ENCODE data around the gene GYG2.

The GYG2 gene

DNA sequence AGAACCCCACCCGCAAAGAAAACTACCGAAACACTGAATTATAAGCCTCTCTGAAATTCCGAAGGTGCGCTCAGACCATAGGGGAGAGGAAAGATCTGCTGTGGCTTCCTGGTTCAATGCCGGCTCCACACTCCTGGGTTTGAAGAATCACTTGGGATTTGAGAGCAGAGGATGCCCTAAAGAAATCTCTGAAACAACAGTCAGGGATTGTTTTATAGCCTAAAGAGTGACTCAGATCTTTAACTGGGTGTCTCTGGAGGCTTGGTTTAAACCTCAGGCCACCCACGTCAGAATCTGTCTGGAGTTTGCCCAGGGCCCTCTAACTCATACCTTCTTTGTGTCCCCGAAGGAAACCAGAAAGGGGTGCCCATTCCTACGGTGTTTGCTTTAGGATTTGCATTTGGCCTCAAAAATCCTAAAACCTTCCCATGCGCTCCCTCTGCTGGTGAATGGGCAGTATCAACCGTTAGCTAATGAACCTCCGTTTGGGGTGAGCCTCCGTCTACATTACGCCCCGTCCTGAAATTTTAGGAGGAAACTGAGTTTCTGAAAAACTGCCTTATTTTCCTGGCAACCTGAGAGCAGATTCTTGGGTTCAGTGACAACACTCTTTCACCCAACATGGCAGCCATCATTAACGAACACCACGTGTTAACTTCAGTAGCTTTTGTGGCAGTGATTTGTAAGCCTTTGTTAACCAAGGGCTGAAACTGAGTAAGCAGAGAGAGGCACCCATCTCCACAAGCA lies 16.4 kb upstream of the GYG2 start:
- peak; percentile 4 to 5 for DNase-seq (ENCODE audit: low read depth in 2 of 2)

GRCh38 chrX:2817036-2817435 lies 11.7 kb upstream of the GYG2 start:
- DNase-seq (ENCODE audit: low read depth in 2 of 2), result no peak

DNA sequence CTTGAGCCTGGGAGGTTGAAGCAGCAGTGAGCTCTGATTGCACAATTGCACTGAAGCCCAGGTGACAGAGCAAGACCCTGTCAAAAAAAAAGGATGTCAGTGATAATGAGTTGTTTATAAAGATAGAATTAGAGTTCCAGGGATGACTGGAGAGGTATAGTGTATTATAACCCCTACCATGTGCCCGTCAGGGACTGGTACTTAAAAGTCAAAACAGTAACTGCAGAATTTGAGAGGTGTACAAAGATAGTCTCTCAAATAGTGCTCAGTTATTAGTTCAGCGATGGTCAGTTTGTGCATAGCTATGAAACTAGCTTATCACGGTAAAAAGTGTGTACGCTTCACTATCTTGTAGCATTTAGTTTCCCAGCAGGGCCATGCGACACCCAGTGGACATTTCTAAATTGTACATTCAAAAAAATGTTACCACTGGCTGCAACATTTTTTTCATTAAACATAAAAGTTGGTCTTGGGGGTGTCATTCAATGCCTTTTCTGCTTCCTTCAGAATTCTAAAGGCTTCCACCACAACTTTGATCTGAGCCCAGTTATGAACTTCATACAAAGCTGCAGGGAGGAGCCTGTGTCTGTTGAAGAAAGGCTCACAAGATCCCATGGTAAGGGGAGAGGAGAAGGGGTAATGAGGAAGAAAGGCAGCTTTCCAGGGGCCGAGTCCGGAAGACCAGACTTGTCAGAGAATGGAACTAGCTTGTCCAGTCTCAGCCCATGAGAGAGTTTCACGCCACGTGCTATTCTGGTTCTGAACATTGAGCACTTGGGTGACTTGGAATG lies 9.2 kb upstream of the GYG2 start:
- no peak for DNase-seq (ENCODE audit: low read depth in 2 of 2)

GRCh38 chrX:2820136-2820771 lies 8.5 kb upstream of the GYG2 start:
- no peak for DNase-seq (ENCODE audit: low read depth in 2 of 2)

- DNase-seq (ENCODE audit: low read depth in 2 of 2), result no peak
Observed at GRCh38 chrX:2823795-2824386, 4.8 kb upstream of the GYG2 start.

DNA sequence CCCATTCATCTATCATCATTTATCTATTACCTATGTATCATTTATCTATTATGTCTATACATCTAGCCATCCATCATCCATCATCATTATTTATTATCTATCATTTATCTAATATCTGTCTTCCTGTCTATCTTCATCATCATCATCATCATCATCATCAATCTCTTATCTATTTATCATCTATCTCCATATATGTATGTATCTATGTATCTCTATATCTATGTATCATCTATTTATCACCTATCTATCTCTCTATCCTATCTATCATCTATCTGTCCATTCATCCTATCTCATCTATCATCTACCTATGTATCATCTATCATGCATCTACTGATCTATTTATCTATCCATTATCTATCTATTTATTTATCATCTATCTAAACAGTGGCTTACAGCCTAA lies 3.8 kb upstream of the GYG2 start:
- DNase-seq (ENCODE audit: low read depth in 2 of 2), result no peak

DNA sequence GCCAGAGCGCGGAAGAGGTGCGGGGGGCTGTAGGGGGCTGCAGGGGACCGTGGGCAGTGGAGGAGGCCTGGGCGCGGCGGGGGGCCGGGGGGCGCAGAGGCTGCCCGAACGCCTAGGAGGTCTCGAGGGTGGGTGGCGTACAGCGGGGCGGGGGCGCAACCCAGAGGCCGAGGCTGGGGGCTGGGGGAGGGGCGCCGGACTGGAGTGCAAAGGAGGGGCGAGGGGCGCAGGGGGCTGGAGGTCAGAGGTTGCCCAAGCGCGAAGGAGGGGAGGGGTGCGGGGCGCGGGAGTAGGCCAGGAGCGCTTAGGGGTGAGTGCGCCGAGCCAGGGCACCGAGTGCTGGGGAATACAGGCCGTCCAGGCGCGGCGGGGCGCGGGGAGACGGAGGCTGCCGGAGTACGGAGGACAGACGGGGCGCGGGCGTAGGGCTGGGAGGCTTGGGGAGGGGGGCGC lies 255 bp downstream of the GYG2 start:
- no peak for DNase-seq (ENCODE audit: low read depth in 2 of 2)

DNA sequence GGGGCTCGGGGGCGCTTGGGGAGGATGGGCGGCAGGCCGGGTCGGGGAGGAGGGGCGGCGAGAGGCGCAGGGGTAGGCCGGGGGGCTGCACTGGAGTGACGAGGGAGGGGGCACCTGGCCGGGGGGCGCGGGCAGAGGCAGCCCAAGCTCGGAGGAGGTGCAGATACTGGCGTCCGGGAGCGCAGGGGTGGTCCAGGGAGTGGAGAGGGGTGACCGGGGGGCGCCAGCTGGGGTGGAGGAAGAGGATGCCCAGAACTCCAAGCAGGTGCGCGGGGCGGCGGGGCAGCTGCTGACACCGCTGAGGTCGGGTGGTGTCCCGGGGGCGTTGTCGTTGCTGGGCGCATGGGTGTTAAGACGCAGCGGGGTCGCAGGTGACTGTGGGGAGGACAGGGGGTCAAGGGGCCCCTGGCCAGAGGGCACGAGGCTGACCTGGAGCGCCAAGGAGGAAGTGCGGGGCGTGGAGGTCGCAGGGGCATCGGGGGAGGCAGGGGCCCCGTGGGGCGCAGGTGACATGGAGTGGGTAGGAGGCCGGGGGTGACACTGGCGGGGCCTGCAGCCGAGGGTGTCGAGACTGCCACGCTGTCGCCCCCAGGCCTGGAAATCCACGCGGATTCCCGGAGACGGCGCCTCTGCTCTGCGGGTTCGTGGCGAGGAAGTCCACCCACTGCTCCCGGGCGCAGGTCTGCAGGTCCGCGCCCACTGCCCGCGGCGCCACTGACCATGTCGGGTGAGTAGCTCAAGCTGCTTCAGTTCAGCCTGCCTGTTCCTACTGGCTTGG lies 928 bp downstream of the GYG2 start:
- DNase-seq (ENCODE audit: low read depth in 2 of 2), result no peak

DNA sequence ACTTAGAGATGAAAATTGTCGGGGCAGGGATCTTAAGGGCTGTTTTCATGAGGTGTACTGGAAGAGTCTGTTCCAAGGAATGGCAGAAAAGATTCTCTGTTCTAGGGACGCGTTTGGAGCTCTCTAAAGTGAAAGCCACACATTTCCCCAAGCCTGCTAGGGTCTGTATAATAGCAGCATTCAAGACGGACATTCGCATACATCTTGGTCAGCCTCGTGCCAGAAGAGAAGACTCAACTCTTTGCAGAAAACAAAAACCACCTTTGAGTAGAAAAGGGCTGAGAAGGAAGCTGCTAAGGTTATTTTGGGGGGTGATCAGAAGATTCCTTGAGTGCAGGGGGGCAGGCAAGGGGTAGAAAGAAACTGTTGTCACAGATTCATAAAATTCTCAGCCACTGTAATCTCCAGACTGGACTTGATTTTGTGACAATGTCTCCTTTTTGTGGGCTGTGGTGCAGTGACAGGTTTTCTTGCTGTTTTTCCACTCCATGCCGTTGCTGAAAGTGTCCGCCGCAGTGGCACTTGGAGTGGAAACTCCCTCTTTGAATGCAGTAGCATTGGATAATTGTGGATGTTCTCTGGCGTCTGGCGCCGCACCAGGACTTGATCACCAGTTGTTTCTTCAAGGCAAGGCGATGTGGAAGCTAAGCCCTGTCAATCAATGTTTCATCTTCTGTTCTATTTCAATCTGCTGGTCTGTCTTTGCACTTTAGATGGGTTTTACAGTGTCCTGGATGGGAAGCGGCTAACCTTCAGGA lies 2.9 kb downstream of the GYG2 start:
- DNase-seq (ENCODE audit: low read depth in 2 of 2), result no peak

GRCh38 chrX:2837961-2838360 lies 9.2 kb downstream of the GYG2 start:
- no peak for DNase-seq (ENCODE audit: low read depth in 2 of 2)

DNA sequence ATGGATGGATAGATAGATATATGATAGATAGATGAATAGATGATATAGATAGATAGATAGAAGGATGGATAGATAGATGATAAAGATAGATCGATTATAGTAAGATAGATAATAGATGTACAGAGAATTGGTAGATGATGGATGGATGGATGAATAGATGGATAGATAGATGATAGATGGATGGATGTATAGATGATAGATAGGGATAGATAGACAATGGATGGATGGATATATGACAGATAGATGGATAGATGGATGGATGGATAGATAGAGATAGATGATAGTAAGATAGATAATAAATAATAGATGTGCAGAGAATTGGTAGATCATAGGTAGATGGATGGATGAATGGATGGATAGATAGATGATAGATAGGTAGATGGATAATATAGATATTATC lies 12.2 kb downstream of the GYG2 start:
- DNase-seq (ENCODE audit: low read depth in 2 of 2), result no peak

DNA sequence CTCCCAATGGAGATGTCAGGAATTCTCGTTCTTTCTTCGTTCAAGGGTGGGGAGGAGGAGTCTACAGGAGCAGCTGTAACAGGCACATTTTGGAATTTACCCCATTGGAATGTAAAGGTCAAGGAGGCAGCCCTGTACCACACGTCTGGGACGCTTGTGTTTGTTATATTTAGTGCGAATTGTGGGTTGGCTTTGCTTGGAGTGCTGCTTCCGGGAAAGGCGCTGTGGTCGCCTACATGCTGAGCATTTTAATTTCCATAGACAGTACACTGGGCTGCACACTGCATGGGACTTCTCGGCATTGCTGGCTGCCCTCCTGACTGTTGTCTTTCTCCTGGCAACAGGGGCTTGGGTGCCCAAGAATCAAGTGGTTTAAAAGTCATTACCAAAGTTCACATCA lies 12.8 kb downstream of the GYG2 start:
- DNase-seq (ENCODE audit: low read depth in 2 of 2), result no peak

DNA sequence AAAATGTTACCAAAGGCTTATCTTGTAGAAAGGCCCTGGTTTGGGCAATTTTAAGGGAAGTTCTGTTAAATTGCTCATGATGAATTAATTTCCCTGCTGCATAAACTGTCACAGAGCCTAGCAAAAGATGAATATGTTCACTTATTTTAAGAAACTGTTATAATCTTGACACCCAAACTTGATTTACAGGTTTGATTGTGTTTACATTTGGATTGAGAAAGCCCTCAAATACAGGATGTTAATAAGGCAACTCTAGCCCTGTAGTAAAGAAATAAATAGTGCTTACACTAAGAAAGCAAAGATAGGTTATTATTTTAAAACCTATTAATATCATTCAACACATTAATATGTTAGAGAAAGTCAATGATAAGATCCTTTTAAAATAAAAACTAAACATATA lies 18.3 kb downstream of the GYG2 start:
- no peak for DNase-seq (ENCODE audit: low read depth in 2 of 2)

GRCh38 chrX:2848871-2849301 lies 20.2 kb downstream of the GYG2 start:
- DNase-seq (ENCODE audit: low read depth in 2 of 2), result no peak

- no peak for DNase-seq (ENCODE audit: low read depth in 2 of 2)
Observed at GRCh38 chrX:2854918-2855317, 26.2 kb downstream of the GYG2 start.

DNA sequence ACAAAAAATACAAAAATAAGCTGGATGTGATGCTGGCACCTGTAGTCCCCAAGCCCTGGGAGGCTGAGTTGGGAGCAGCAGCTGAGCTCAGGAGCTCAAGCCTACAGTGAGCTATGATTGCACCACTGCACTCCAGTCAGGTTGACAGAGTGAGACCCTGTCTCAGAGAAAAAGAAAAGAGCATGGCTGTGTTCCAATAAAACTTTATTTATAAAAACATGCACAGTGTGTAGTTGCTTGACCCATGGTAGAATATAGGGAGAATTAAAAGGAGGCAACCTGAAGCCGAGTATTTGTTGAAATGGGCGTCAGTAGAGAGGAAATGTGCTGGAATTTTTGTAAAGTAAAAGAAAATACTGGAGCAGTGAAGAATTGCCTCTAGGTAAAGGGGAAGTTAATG lies 27.0 kb downstream of the GYG2 start:
- DNase-seq (ENCODE audit: low read depth in 2 of 2), result no peak

- no peak for DNase-seq (ENCODE audit: low read depth in 2 of 2)
Observed at GRCh38 chrX:2857566-2857965, 28.8 kb downstream of the GYG2 start.

DNA sequence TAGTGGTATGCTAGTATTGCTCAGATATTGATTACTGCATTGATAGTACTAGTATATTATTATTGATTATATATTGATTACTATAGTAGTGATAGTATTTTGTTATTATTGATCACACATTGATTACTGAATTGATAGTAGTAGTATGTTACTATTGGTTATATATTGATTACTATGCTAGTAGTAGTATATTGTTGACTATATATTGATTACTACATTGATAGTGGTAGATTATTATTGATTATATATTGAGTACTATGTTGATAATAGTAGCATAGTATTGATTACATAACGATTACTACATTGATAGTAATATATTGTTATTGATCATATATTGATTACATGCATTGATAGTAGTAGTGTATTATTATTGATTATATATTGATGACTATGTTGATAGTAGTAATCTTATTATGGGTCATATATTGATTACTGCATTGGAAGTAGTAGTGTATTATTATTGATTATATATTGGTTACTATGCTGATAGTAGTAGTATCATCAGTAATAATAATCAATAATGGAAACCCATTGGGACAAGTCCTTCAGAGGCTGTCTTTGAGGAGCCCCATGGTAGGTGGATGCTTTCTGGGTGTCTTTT lies 30.6 kb downstream of the GYG2 start:
- DNase-seq (ENCODE audit: low read depth in 2 of 2), result no peak

- no peak for DNase-seq (ENCODE audit: low read depth in 2 of 2)
Observed at GRCh38 chrX:2862404-2862803, 33.7 kb downstream of the GYG2 start.

GRCh38 chrX:2863646-2864045 lies 34.9 kb downstream of the GYG2 start:
- no peak for DNase-seq (ENCODE audit: low read depth in 2 of 2)

All from stimulated activated CD4-positive, alpha-beta T cell treated with anti-CD3 and anti-CD28 coated beads, Interleukin-4, amount 100 ng/mL, for 48 hours (primary cell).